UCSD-AML1 (cell line): ENCODE results near the gene GFPT2.

Experiments
- DNase-seq: peaks from one replicate; lab custom pipeline; 2025; ENCODE audit not compliant: unreplicated experiment; lab: John Stamatoyannopoulos, UW

Gene GFPT2

GRCh38 chr5:180287868-180288267 lies 65.3 kb downstream of the GFPT2 start:
- no peak for DNase-seq

- DNase-seq, result no peak
These were observed 65.7 kb downstream of the GFPT2 start for GRCh38 chr5:180287404-180287803.

- DNase-seq, result no peak
These were observed 69.0 kb downstream of the GFPT2 start for GRCh38 chr5:180284149-180284548.

GRCh38 chr5:180283026-180283615 lies 70.0 kb downstream of the GFPT2 start:
- DNase-seq, result no peak

- DNase-seq, result no peak
These were observed 70.9 kb downstream of the GFPT2 start for GRCh38 chr5:180282281-180282680.

- no peak for DNase-seq
These were observed 71.4 kb downstream of the GFPT2 start for GRCh38 chr5:180281706-180282105.

- DNase-seq, result no peak
These were observed 78.4 kb downstream of the GFPT2 start for GRCh38 chr5:180274695-180275094.

GRCh38 chr5:180271221-180271620 lies 81.9 kb downstream of the GFPT2 start:
- no peak for DNase-seq

GRCh38 chr5:180259260-180259611 lies 93.9 kb downstream of the GFPT2 start:
- no peak for DNase-seq

GRCh38 chr5:180253036-180253824 lies 99.9 kb downstream of the GFPT2 start:
- no peak for DNase-seq

- DNase-seq, result no peak
These were observed 101.2 kb downstream of the GFPT2 start for GRCh38 chr5:180251887-180252286.

- DNase-seq, result no peak
These were observed 102.0 kb downstream of the GFPT2 start for GRCh38 chr5:180251141-180251540.
